Measurements from ENCODE around the gene CTRL. TPM values are rescaled to one million over a fixed set of nuclear protein-coding genes. Genes with fewer than 3 reads are reported as not detected.

CTRL gene
- total RNA-seq, 1 donor from 2014 or later = 0.71 TPM

- DNase-seq = peak; percentile 57
- H3K4me3 ChIP-seq = peak within 1 kb of the TSS; percentile 91
- H3K27me3 ChIP-seq (ENCODE audit: low read depth) = no peaks in the 10 kb centered on the region
- intact Hi-C loops (cut with micrococcal nuclease) = no loop called here
- H3K27ac ChIP-seq (replicated peaks) = peak within 1 kb of the TSS; percentile 94
- TF ChIP-seq, protein P1, sequence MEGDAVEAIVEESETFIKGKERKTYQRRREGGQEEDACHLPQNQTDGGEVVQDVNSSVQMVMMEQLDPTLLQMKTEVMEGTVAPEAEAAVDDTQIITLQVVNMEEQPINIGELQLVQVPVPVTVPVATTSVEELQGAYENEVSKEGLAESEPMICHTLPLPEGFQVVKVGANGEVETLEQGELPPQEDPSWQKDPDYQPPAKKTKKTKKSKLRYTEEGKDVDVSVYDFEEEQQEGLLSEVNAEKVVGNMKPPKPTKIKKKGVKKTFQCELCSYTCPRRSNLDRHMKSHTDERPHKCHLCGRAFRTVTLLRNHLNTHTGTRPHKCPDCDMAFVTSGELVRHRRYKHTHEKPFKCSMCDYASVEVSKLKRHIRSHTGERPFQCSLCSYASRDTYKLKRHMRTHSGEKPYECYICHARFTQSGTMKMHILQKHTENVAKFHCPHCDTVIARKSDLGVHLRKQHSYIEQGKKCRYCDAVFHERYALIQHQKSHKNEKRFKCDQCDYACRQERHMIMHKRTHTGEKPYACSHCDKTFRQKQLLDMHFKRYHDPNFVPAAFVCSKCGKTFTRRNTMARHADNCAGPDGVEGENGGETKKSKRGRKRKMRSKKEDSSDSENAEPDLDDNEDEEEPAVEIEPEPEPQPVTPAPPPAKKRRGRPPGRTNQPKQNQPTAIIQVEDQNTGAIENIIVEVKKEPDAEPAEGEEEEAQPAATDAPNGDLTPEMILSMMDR (IDR thresholded peaks at IDR 0.05; ENCODE audit: borderline replicate concordance) = no peak
- H3K36me3 ChIP-seq = peaks cover 26% of the 10 kb centered on the region
- no peaks in the 10 kb centered on the region for H3K9me3 ChIP-seq (replicated peaks)
- peaks cover 56% of the 10 kb centered on the region for H3K4me1 ChIP-seq
Observed at GRCh38 chr16:67936124-67936879, 4.6 kb upstream of the CTRL start, which contains the start of gene PSMB10. Gene PSMB10 (minus strand): TSS chr16:67936850. CDS start chr16:67936749, 101 bp downstream.

- Histone ChIP-seq H3K27me3 (ENCODE audit: low read depth) (no peaks in the 10 kb centered on the region), H3K27ac (replicated peaks) (peak overlapping the region; percentile 94), H3K4me3 (peak overlapping the region; percentile 91), H3K4me1 (peaks cover 53% of the 10 kb centered on the region), H3K36me3 (peaks cover 20% of the 10 kb centered on the region), H3K9me3 (replicated peaks) (no peaks in the 10 kb centered on the region)
- DNase-seq = peak; percentile 94
- TF ChIP-seq, protein P1 (IDR thresholded peaks at IDR 0.05; ENCODE audit: borderline replicate concordance) = no peak
- intact Hi-C loops (cut with micrococcal nuclease) = no loop called here
Observed at GRCh38 chr16:67935402-67936123, 3.9 kb upstream of the CTRL start.

DNA sequence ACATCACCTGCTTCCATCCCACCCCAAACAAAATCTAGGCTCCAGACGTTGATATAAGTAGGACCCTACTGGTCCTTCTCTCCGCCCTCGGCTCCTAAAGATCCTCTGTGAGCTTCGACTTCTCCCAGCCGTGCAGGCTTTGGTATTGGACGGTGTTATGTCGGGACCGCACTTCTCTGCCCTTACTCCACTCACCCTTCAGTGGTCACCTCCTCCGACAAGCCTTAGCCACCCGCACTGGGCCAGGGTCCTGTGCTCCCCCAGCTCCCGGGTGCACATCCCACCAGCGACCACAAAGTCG, 3.4 kb upstream of the CTRL start:
- peak overlapping the region; percentile 91 for H3K4me3 ChIP-seq
- TF ChIP-seq, protein P1 (IDR thresholded peaks at IDR 0.05; ENCODE audit: borderline replicate concordance) = no peak
- no peak for DNase-seq
- intact Hi-C loops (cut with micrococcal nuclease) = no loop called here
- peak overlapping the region; percentile 94 for H3K27ac ChIP-seq (replicated peaks)
- peaks cover 21% of the 10 kb centered on the region for H3K36me3 ChIP-seq
- H3K9me3 ChIP-seq (replicated peaks) = no peaks in the 10 kb centered on the region
- H3K27me3 ChIP-seq (ENCODE audit: low read depth) = no peaks in the 10 kb centered on the region
- peaks cover 49% of the 10 kb centered on the region for H3K4me1 ChIP-seq

DNA sequence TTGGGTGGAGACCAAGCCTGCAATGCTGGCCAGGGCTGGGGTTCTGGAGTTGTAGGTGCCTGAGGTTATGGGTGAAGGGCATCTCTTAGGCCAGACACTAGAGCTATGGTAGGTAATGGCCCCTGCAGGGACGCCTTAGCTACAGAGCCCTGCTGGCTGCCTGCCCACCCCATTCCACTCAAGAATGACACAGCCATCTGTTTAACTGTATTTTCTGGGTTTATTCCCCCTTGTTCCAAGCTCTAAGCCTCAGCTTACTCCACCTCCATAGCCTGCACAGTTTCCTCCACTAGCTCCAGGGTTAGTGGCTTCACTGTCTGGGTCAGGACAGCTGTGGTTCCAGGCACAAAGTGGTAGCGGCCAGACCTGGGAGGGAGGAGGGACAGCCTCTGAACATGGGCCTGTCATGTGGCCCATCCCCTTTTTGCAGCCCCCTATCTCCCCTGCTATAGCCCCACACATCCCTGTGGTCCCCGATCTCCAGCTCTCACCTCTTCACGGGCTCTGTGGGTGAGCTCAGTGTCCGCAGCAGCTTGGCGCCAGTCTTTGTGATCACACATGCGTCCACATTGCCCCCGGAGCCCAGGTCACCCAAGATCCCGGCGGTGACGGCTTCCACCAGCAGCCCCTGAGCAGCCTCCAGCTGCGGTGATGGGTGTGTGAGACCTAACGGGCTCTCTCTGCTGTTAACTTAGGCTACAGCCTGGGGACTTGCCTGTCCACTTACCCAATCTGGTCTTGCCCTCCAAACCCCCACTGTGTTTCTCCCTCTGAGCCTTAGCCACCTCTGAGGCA, 2.8 kb upstream of the CTRL start:
- peak overlapping the region; percentile 94 for H3K27ac ChIP-seq (replicated peaks)
- H3K36me3 ChIP-seq = peaks cover 20% of the 10 kb centered on the region
- no peaks in the 10 kb centered on the region for H3K9me3 ChIP-seq (replicated peaks)
- intact Hi-C loops (cut with micrococcal nuclease) = no loop called here
- peak overlapping the region; percentile 91 for H3K4me3 ChIP-seq
- TF ChIP-seq, protein P1 (IDR thresholded peaks at IDR 0.05; ENCODE audit: borderline replicate concordance) = no peak
- peaks cover 44% of the 10 kb centered on the region for H3K4me1 ChIP-seq
- DNase-seq = no peak
- H3K27me3 ChIP-seq (ENCODE audit: low read depth) = no peaks in the 10 kb centered on the region

GRCh38 chr16:67933805-67934204, 2.1 kb upstream of the CTRL start:
- H3K4me1 ChIP-seq = peaks cover 40% of the 10 kb centered on the region
- intact Hi-C loops (cut with micrococcal nuclease) = no loop called here

More at GRCh38 chr16:67933805-67934204, 2.1 kb upstream of the CTRL start:
- Histone ChIP-seq H3K4me3 (no peak overlapping the region), H3K9me3 (replicated peaks) (no peaks in the 10 kb centered on the region), H3K27me3 (ENCODE audit: low read depth) (no peaks in the 10 kb centered on the region), H3K36me3 (peaks cover 21% of the 10 kb centered on the region), H3K27ac (replicated peaks) (no peak overlapping the region)
- TF ChIP-seq, protein P1 (IDR thresholded peaks at IDR 0.05; ENCODE audit: borderline replicate concordance) = no peak
- no peak for DNase-seq
